ENCODE measurements around the gene DPP6.

The DPP6 gene

GRCh38 chr7:154429666-154430404 is 377.6 kb downstream of the DPP6 start:
- Histone ChIP-seq H3K4me1 (ENCODE audit: insufficient read depth, poor library complexity, severe bottlenecking) (no peaks in the 10 kb centered on the region), H3K36me3 (ENCODE audit: low read depth) (no peaks in the 10 kb centered on the region), H3K27me3 (ENCODE audit: insufficient read depth, poor library complexity, severe bottlenecking) (no peaks in the 10 kb centered on the region), H3K27ac (ENCODE audit: poor library complexity, severe bottlenecking) (no peak overlapping the region), H3K9me3 (ENCODE audit: severe bottlenecking) (peaks cover 2% of the 10 kb centered on the region), H3K4me3 (ENCODE audit: severe bottlenecking) (no peak overlapping the region)
- DNase-seq (ENCODE audit: low spot score) (no peak), ATAC-seq (ENCODE audit: low read depth) (no peak)
- TF ChIP-seq CTCF (IDR thresholded peaks at IDR 0.05; ENCODE audit: poor library complexity, severe bottlenecking), result no peak

- H3K27me3 ChIP-seq (ENCODE audit: insufficient read depth, poor library complexity, severe bottlenecking), result no peaks in the 10 kb centered on the region
- TF ChIP-seq CTCF (IDR thresholded peaks at IDR 0.05; ENCODE audit: poor library complexity, severe bottlenecking), result no peak
- ATAC-seq (ENCODE audit: low read depth), result no peak
- peaks cover 2% of the 10 kb centered on the region for H3K9me3 ChIP-seq (ENCODE audit: severe bottlenecking)
- H3K4me1 ChIP-seq (ENCODE audit: insufficient read depth, poor library complexity, severe bottlenecking), result no peaks in the 10 kb centered on the region
- H3K27ac ChIP-seq (ENCODE audit: poor library complexity, severe bottlenecking), result no peak overlapping the region
- no peaks in the 10 kb centered on the region for H3K36me3 ChIP-seq (ENCODE audit: low read depth)
- no peak overlapping the region for H3K4me3 ChIP-seq (ENCODE audit: severe bottlenecking)
- no peak for DNase-seq (ENCODE audit: low spot score)
These were observed 378.4 kb downstream of the DPP6 start for GRCh38 chr7:154430640-154431039.

GRCh38 chr7:154431045-154431444 is 378.8 kb downstream of the DPP6 start:
- Histone ChIP-seq H3K36me3 (ENCODE audit: low read depth) (no peaks in the 10 kb centered on the region), H3K27ac (ENCODE audit: poor library complexity, severe bottlenecking) (no peak overlapping the region), H3K27me3 (ENCODE audit: insufficient read depth, poor library complexity, severe bottlenecking) (no peaks in the 10 kb centered on the region), H3K4me3 (ENCODE audit: severe bottlenecking) (no peak overlapping the region), H3K4me1 (ENCODE audit: insufficient read depth, poor library complexity, severe bottlenecking) (no peaks in the 10 kb centered on the region), H3K9me3 (ENCODE audit: severe bottlenecking) (peaks cover 2% of the 10 kb centered on the region)
- TF ChIP-seq CTCF (IDR thresholded peaks at IDR 0.05; ENCODE audit: poor library complexity, severe bottlenecking), result no peak
- ATAC-seq (ENCODE audit: low read depth) (no peak), DNase-seq (ENCODE audit: low spot score) (no peak)

GRCh38 chr7:154433632-154434598 is 381.7 kb downstream of the DPP6 start:
- DNase-seq (ENCODE audit: low spot score), result no peak
- Histone ChIP-seq H3K27ac (ENCODE audit: poor library complexity, severe bottlenecking) (no peak overlapping the region), H3K4me3 (ENCODE audit: severe bottlenecking) (no peak overlapping the region), H3K27me3 (ENCODE audit: insufficient read depth, poor library complexity, severe bottlenecking) (no peaks in the 10 kb centered on the region), H3K4me1 (ENCODE audit: insufficient read depth, poor library complexity, severe bottlenecking) (no peaks in the 10 kb centered on the region), H3K9me3 (ENCODE audit: severe bottlenecking) (no peaks in the 10 kb centered on the region), H3K36me3 (ENCODE audit: low read depth) (no peaks in the 10 kb centered on the region)
- TF ChIP-seq CTCF (IDR thresholded peaks at IDR 0.05; ENCODE audit: poor library complexity, severe bottlenecking), result no peak
- ATAC-seq (ENCODE audit: low read depth), result no peak

Data from RWPE2 (cell line).